HFFc6 (cell line): ENCODE measurements around the gene CNGB1. TPM values are rescaled to one million over a fixed set of nuclear protein-coding genes. Genes with fewer than 3 reads are reported as not detected.
A peak's percentile ranks its signal among the peaks of the same experiment; 100 is the strongest.
"Not testable (repeated sequence)": the region's sequence is repeated elsewhere in the genome, so short reads cannot be mapped to it uniquely, and the experiment has no call there.

ENCODE experiments used
- DNase-seq: peaks from one replicate; pipeline ENCODE4 v3.0.0-alpha.2; 2018
- H3K27ac Mint-ChIP-seq: 2 replicates; pipeline ENCODE4 v1.8.0; 2020; ENCODE audit warnings: mild to moderate bottlenecking, mixed read lengths
- H3K27me3 Mint-ChIP-seq: 2 replicates; pipeline ENCODE4 v1.8.0; 2021; ENCODE audit warnings: mild to moderate bottlenecking, moderate library complexity, mixed read lengths; ENCODE audit not compliant: insufficient read depth
- H3K36me3 Mint-ChIP-seq: 2 replicates; pipeline ENCODE4 v1.8.0; 2021; ENCODE audit warnings: low read depth, mixed read lengths
- H3K4me1 Mint-ChIP-seq: 2 replicates; pipeline ENCODE4 v1.8.0; 2020; ENCODE audit warnings: low read depth, mixed read lengths
- H3K4me3 Mint-ChIP-seq: 2 replicates; pipeline ENCODE4 v1.8.0; 2020; ENCODE audit warnings: mild to moderate bottlenecking, moderate library complexity, mixed read lengths
- H3K9me3 Mint-ChIP-seq: 2 replicates; pipeline ENCODE4 v1.8.0; 2020; ENCODE audit warnings: mild to moderate bottlenecking, mixed read lengths
- total RNA-seq, 6 experiments: library from RNA; stranded (reverse); fragmentation: NEBNext Ultra II Directional; extraction: Animal tissue kit (Norgen Biotek cat#: 25700); gene quantifications; 2 replicates in 1 of 6; 3 replicates in 5 of 6; pipeline ENCODE4 v1.2.3, GENCODE V29; 2021
- TF ChIP-seq, protein P1 (sequence below): fragments of 200-600 bp; sonication (generic); IDR thresholded peaks from 2 replicates; pipeline ENCODE4 v1.5.0; 2021; ENCODE audit warnings: antibody characterized with exemption, mild to moderate bottlenecking

CNGB1 gene
- total RNA-seq, 6 experiments from 2014 or later, result 0.02 TPM; not detected in 5

DNA sequence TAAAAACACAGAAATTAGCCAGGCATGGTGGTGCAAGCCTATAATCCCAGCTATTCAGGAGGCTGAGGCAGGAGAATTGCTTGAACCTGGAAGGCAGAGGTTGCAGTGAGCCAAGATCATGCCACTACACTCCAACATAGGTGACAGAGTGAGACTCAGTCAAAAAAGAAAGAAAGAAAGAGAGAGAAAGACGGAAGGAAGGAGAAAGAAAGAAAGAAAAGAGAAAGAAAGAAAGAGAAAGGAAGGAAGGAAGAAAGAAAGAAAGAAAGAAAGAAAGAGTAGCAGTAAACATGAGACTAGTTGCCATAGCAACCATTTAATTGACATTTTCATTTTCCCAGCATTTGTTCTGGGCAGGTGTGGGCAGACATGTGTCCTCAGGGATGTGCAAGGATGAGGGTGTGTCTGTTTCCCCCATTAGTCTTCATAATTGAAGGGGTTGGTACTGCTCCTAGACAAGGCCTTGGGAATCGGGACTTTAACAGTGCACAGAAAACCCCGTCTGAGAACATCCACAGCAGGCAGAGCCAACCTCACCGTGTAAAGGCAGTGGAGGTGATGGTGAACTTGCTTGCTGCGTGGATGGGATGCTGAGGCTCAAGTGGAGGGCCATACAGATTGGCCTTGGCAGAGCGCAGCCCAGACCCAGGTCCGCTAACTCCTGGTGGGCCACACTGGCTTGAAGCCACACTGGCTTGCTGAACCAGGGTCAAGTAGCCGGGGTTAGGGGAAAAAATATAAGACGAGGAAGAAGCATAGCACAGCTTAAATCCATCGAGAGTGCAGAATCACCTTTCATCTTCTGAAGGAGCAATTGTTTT lies 133.4 kb downstream of the CNGB1 start:
- TF ChIP-seq, protein P1, sequence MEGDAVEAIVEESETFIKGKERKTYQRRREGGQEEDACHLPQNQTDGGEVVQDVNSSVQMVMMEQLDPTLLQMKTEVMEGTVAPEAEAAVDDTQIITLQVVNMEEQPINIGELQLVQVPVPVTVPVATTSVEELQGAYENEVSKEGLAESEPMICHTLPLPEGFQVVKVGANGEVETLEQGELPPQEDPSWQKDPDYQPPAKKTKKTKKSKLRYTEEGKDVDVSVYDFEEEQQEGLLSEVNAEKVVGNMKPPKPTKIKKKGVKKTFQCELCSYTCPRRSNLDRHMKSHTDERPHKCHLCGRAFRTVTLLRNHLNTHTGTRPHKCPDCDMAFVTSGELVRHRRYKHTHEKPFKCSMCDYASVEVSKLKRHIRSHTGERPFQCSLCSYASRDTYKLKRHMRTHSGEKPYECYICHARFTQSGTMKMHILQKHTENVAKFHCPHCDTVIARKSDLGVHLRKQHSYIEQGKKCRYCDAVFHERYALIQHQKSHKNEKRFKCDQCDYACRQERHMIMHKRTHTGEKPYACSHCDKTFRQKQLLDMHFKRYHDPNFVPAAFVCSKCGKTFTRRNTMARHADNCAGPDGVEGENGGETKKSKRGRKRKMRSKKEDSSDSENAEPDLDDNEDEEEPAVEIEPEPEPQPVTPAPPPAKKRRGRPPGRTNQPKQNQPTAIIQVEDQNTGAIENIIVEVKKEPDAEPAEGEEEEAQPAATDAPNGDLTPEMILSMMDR, result no peak
- H3K4me1 Mint-ChIP-seq, result peaks cover 38% of the 10 kb centered on the region
- H3K27me3 Mint-ChIP-seq, result peaks cover 9% of the 10 kb centered on the region
- DNase-seq, result no peak
- H3K4me3 Mint-ChIP-seq, result no peak overlapping the region; the same call in 1 of the 2 replicates
- H3K36me3 Mint-ChIP-seq, result no peaks in the 10 kb centered on the region
- H3K27ac Mint-ChIP-seq, result peak overlapping the region; percentile 42; the same call in 1 of the 2 replicates
- H3K9me3 Mint-ChIP-seq, result no peaks in the 10 kb centered on the region

DNA sequence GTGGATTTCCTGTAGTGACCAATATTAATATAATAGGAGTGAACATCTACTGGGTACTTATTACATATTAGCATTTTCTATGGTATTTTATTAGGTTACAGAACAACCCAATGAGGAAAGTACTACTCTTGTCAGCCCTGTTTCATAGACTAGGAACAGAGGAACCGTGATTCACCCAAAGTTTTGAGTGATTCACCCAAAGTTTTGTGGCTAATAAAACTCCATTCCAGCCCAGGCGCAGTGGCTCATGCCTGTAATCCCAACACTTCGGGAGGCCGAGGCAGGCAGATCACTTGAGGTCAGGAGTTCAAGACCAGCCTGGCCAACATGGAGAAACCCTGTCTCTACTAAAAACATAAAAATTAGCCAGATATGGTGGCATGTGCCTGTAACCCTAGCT lies 135.5 kb downstream of the CNGB1 start:
- Mint-ChIP-seq H3K4me1 (peaks cover 31% of the 10 kb centered on the region), H3K27ac (peak overlapping the region; percentile 5; the same call in 1 of the 2 replicates), H3K27me3 (peaks cover 13% of the 10 kb centered on the region)
- peak; percentile 79 for DNase-seq
- not testable (repeated sequence) for H3K9me3 Mint-ChIP-seq, H3K36me3 Mint-ChIP-seq, H3K4me3 Mint-ChIP-seq

DNA sequence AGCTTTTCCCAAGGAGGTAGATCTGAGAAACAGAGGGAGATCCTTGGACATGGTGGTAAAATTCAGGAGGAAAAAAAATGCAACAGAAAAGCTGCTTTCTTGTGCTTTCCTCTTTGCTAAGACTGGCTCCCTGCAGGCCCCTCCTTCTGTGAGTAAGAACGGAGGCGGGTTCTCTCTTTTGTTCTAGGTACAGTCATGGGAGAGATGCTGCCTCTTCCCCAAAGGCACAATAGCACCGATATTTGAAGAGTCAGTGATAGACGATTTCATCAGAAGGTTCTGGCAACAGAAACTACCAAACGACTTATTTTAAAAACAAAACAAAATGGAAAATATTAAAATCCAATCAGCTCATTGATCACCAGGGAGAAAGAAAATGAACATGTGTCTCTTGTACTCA lies 136.0 kb downstream of the CNGB1 start:
- H3K27ac Mint-ChIP-seq, result peak overlapping the region; percentile 5; the same call in 1 of the 2 replicates
- H3K4me1 Mint-ChIP-seq, result peaks cover 32% of the 10 kb centered on the region
- H3K4me3 Mint-ChIP-seq, result no peak overlapping the region
- TF ChIP-seq, protein P1, result no peak
- peaks cover 13% of the 10 kb centered on the region for H3K27me3 Mint-ChIP-seq
- H3K36me3 Mint-ChIP-seq, result no peaks in the 10 kb centered on the region
- DNase-seq, result no peak
- H3K9me3 Mint-ChIP-seq, result no peaks in the 10 kb centered on the region

Other genes with a start within 250 kb of the CNGB1 start
- gene KATNB1, start 235.4 kb downstream of the CNGB1 start, total RNA-seq, result 10 to 100 TPM; 20.4 to 22.1 (median 21.6) TPM
- gene KIFC3, start 168.6 kb downstream of the CNGB1 start, total RNA-seq, result 10 to 100 TPM; 51.8 to 81.5 (median 72.7) TPM
- 10 to 100 TPM in 2 of 6 experiments, 1 to 10 TPM in 4; 8.3 to 12.0 (median 9.4) TPM for gene ZNF319, start 29.5 kb upstream of the CNGB1 start, total RNA-seq
- 10 to 100 TPM; 62.9 to 88.3 (median 76.3) TPM for gene USB1, start 30.3 kb upstream of the CNGB1 start, total RNA-seq
- 1 to 10 TPM in 4 of 6 experiments, under 1 TPM in 2; 0.82 to 4.1 (median 1.1) TPM for gene MMP15, start 54.6 kb upstream of the CNGB1 start, total RNA-seq
- 10 to 100 TPM; 31.6 to 35.9 (median 34.0) TPM for gene CFAP20, start 158.3 kb upstream of the CNGB1 start, total RNA-seq
- 10 to 100 TPM; 57.7 to 66.8 (median 61.2) TPM for gene CSNK2A2, start 227.0 kb upstream of the CNGB1 start, total RNA-seq